ENCODE measurements around the gene NECTIN1.

NECTIN1 gene

GRCh38 chr11:119683783-119684182, 45.2 kb downstream of the NECTIN1 start:
- Histone ChIP-seq H3K36me3 (ENCODE audit: control insufficient read depth, low read length) (no peaks in the 10 kb centered on the region), H4K20me1 (ENCODE audit: control insufficient read depth, insufficient read depth, low read depth, low read length) (no peaks in the 10 kb centered on the region), H3K9me3 (ENCODE audit: control insufficient read depth, insufficient read depth, low read length) (no peaks in the 10 kb centered on the region), H3K79me2 (ENCODE audit: control insufficient read depth, low read length) (no peaks in the 10 kb centered on the region), H3K4me2 (ENCODE audit: low read length) (no peak overlapping the region), H3K4me1 (ENCODE audit: control insufficient read depth, low read length) (no peaks in the 10 kb centered on the region), H3K27ac (ENCODE audit: low read depth, low read length) (no peak overlapping the region), H3K9me2 (replicated peaks; ENCODE audit: control insufficient read depth, low read length) (no peaks in the 10 kb centered on the region), H3K4me3 (ENCODE audit: low read length) (no peak overlapping the region), H3F3A (ENCODE audit: control insufficient read depth, insufficient read depth) (no peaks in the 10 kb centered on the region), H3K27me3 (ENCODE audit: control insufficient read depth, low read length) (no peaks in the 10 kb centered on the region)
- no peak for TF ChIP-seq EZH2phosphoT487 (IDR thresholded peaks at IDR 0.05; ENCODE audit: borderline replicate concordance, low read length)
- TF ChIP-seq, protein P1, sequence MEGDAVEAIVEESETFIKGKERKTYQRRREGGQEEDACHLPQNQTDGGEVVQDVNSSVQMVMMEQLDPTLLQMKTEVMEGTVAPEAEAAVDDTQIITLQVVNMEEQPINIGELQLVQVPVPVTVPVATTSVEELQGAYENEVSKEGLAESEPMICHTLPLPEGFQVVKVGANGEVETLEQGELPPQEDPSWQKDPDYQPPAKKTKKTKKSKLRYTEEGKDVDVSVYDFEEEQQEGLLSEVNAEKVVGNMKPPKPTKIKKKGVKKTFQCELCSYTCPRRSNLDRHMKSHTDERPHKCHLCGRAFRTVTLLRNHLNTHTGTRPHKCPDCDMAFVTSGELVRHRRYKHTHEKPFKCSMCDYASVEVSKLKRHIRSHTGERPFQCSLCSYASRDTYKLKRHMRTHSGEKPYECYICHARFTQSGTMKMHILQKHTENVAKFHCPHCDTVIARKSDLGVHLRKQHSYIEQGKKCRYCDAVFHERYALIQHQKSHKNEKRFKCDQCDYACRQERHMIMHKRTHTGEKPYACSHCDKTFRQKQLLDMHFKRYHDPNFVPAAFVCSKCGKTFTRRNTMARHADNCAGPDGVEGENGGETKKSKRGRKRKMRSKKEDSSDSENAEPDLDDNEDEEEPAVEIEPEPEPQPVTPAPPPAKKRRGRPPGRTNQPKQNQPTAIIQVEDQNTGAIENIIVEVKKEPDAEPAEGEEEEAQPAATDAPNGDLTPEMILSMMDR (IDR thresholded peaks at IDR 0.05; ENCODE audit: low read depth, low read length, poor library complexity, severe bottlenecking): no peak

- H3K4me3 ChIP-seq (ENCODE audit: low read length): no peak overlapping the region
- H3F3A ChIP-seq (ENCODE audit: control insufficient read depth, insufficient read depth): no peaks in the 10 kb centered on the region
- H3K9me2 ChIP-seq (replicated peaks; ENCODE audit: control insufficient read depth, low read length): no peaks in the 10 kb centered on the region
- no peaks in the 10 kb centered on the region for H3K79me2 ChIP-seq (ENCODE audit: control insufficient read depth, low read length)
- TF ChIP-seq EZH2phosphoT487 (IDR thresholded peaks at IDR 0.05; ENCODE audit: borderline replicate concordance, low read length): no peak
- no peak overlapping the region for H3K27ac ChIP-seq (ENCODE audit: low read depth, low read length)
- no peaks in the 10 kb centered on the region for H3K36me3 ChIP-seq (ENCODE audit: control insufficient read depth, low read length)
- H3K27me3 ChIP-seq (ENCODE audit: control insufficient read depth, low read length): no peaks in the 10 kb centered on the region
- no peaks in the 10 kb centered on the region for H4K20me1 ChIP-seq (ENCODE audit: control insufficient read depth, insufficient read depth, low read depth, low read length)
- peaks cover 7% of the 10 kb centered on the region; the same call in 1 of the 2 replicates for H3K9me3 ChIP-seq (ENCODE audit: control insufficient read depth, insufficient read depth, low read length)
- H3K4me1 ChIP-seq (ENCODE audit: control insufficient read depth, low read length): peaks cover 2% of the 10 kb centered on the region
- no peak overlapping the region for H3K4me2 ChIP-seq (ENCODE audit: low read length)
These were observed 47.6 kb downstream of the NECTIN1 start for GRCh38 chr11:119681361-119681910.

GRCh38 chr11:119680541-119681360, 48.2 kb downstream of the NECTIN1 start:
- no peaks in the 10 kb centered on the region for H3K9me2 ChIP-seq (replicated peaks; ENCODE audit: control insufficient read depth, low read length)
- no peak overlapping the region for H3K4me3 ChIP-seq (ENCODE audit: low read length)
- no peaks in the 10 kb centered on the region for H3K79me2 ChIP-seq (ENCODE audit: control insufficient read depth, low read length)
- H3K4me1 ChIP-seq (ENCODE audit: control insufficient read depth, low read length): peaks cover 7% of the 10 kb centered on the region
- H4K20me1 ChIP-seq (ENCODE audit: control insufficient read depth, insufficient read depth, low read depth, low read length): no peaks in the 10 kb centered on the region
- no peaks in the 10 kb centered on the region for H3F3A ChIP-seq (ENCODE audit: control insufficient read depth, insufficient read depth)
- H3K4me2 ChIP-seq (ENCODE audit: low read length): no peak overlapping the region
- H3K36me3 ChIP-seq (ENCODE audit: control insufficient read depth, low read length): no peaks in the 10 kb centered on the region
- no peaks in the 10 kb centered on the region for H3K27me3 ChIP-seq (ENCODE audit: control insufficient read depth, low read length)
- peaks cover 7% of the 10 kb centered on the region; the same call in 1 of the 2 replicates for H3K9me3 ChIP-seq (ENCODE audit: control insufficient read depth, insufficient read depth, low read length)
- H3K27ac ChIP-seq (ENCODE audit: low read depth, low read length): no peak overlapping the region
- no peak for TF ChIP-seq EZH2phosphoT487 (IDR thresholded peaks at IDR 0.05; ENCODE audit: borderline replicate concordance, low read length)
- TF ChIP-seq, protein P1 (IDR thresholded peaks at IDR 0.05; ENCODE audit: low read depth, low read length, poor library complexity, severe bottlenecking): no peak

- no peak for TF ChIP-seq EZH2phosphoT487 (IDR thresholded peaks at IDR 0.05; ENCODE audit: borderline replicate concordance, low read length)
- TF ChIP-seq, protein P1 (IDR thresholded peaks at IDR 0.05; ENCODE audit: low read depth, low read length, poor library complexity, severe bottlenecking): no peak
- Histone ChIP-seq H4K20me1 (ENCODE audit: control insufficient read depth, insufficient read depth, low read depth, low read length) (no peaks in the 10 kb centered on the region), H3K27me3 (ENCODE audit: control insufficient read depth, low read length) (no peaks in the 10 kb centered on the region), H3K79me2 (ENCODE audit: control insufficient read depth, low read length) (no peaks in the 10 kb centered on the region), H3K9me2 (replicated peaks; ENCODE audit: control insufficient read depth, low read length) (no peaks in the 10 kb centered on the region), H3K4me3 (ENCODE audit: low read length) (no peak overlapping the region), H3K27ac (ENCODE audit: low read depth, low read length) (no peak overlapping the region), H3K36me3 (ENCODE audit: control insufficient read depth, low read length) (no peaks in the 10 kb centered on the region), H3K9me3 (ENCODE audit: control insufficient read depth, insufficient read depth, low read length) (peaks cover 7% of the 10 kb centered on the region; the same call in 1 of the 2 replicates), H3K4me1 (ENCODE audit: control insufficient read depth, low read length) (peaks cover 20% of the 10 kb centered on the region), H3F3A (ENCODE audit: control insufficient read depth, insufficient read depth) (peaks cover 9% of the 10 kb centered on the region), H3K4me2 (ENCODE audit: low read length) (no peak overlapping the region)
These were observed 49.7 kb downstream of the NECTIN1 start for GRCh38 chr11:119679346-119679745.

All from DOHH2 (cell line).